HCT116 (cell line): ENCODE results near the gene KNTC1. TPM values are rescaled to one million over a fixed set of nuclear protein-coding genes. Genes with fewer than 3 reads are reported as not detected.

Experiments
- ATAC-seq: fragments of 200-7000 bp; cut with Tn5 transposase; 2 replicates; pipeline ENCODE4 v1.9.1; 2020; ENCODE audit warnings: mild to moderate bottlenecking, moderate library complexity
- BruUV-seq: library from RNA; stranded (reverse); fragments of 400-500 nt; replicated peaks from 2 replicates; lab custom pipeline; 2021; lab: Mats Ljungman, UMichigan
- CTCF ChIA-PET: fragments of 300-600 bp; sonication (Branson Sonifier 250); formaldehyde crosslinking; loops from one replicate; lab custom pipeline; 2021; ENCODE audit warnings: antibody characterized with exemption; lab: Charles Lee
- POLR2A ChIA-PET: fragments of 300-600, 350-600 bp; sonication (Branson Sonifier 250); formaldehyde crosslinking; loops from one replicate; lab custom pipeline; 2021; ENCODE audit warnings: antibody characterized with exemption; lab: Charles Lee
- RAD21 ChIA-PET, 2 experiments: fragments of 300-600 bp; sonication (Branson Sonifier 250); formaldehyde crosslinking; loops; one replicate each; lab custom pipeline; 2023; ENCODE audit warnings: low total read pairs in 2 of 2; ENCODE audit not compliant: uncharacterized antibody in 2 of 2, unreplicated experiment in 2 of 2, low non-redundant PET in 1 of 2; lab: Charles Lee
- DNase-seq: peaks from one replicate; pipeline ENCODE4 v3.0.0-alpha.2; 2010; ENCODE audit warnings: low read depth, low spot score
- H2AFZ ChIP-seq: fragments of 200-600 bp; shearing (Covaris generic), sonication (generic); 2 replicates; pipeline ENCODE4 v1.6.1; 2017; ENCODE audit warnings: low read depth, mixed run types, mixed read lengths, antibody characterized with exemption, low read length; ENCODE audit not compliant: poor library complexity, severe bottlenecking
- H3K27ac ChIP-seq: 2 replicates; pipeline ENCODE4 v1.5.1; 2012; ENCODE audit warnings: low read depth, low read length
- H3K27me3 ChIP-seq: fragments of 200-600 bp; sonication (generic); 2 replicates; pipeline ENCODE4 v1.6.1; 2016; ENCODE audit warnings: mixed run types, low read length, mixed read lengths; ENCODE audit not compliant: insufficient read depth
- H3K36me3 ChIP-seq, 2 experiments: fragments of 200-500 bp in 1 of 2; fragments of 200-600 bp in 1 of 2; sonication (Bioruptor generic) in 1 of 2; sonication (generic) in 1 of 2; 2 replicates each; pipeline versions ENCODE4 v1.5.1 to v1.6.1; 2014 to 2016; ENCODE audit warnings: low read length in 2 of 2, inconsistent platforms in 1 of 2, mixed read lengths in 1 of 2, mixed run types in 1 of 2; ENCODE audit not compliant: insufficient read depth in 2 of 2, control insufficient read depth in 1 of 2
- H3K4me1 ChIP-seq, 2 experiments: fragments of 200-600 bp in 1 of 2; sonication (generic) in 1 of 2; 2 replicates each; pipeline versions ENCODE4 v1.5.1 to v1.6.1; 2012 to 2017; ENCODE audit warnings: low read length in 2 of 2, inconsistent platforms in 1 of 2, mild to moderate bottlenecking in 1 of 2, mixed read lengths in 1 of 2, mixed run types in 1 of 2, moderate library complexity in 1 of 2; ENCODE audit not compliant: insufficient read depth in 2 of 2, control insufficient read depth in 1 of 2
- H3K4me2 ChIP-seq: fragments of 200-600 bp; sonication (generic); 2 replicates; pipeline ENCODE4 v1.6.1; 2017; ENCODE audit warnings: mixed run types, low read length, mixed read lengths
- H3K4me3 ChIP-seq, 2 experiments: fragments of 200-600 bp in 1 of 2; sonication (generic) in 1 of 2; replicated peaks in 1 of 2; 2 replicates each; pipeline ENCODE4 v1.5.1; 2011 to 2016; ENCODE audit warnings: low read length in 2 of 2, control low read depth in 1 of 2, low read depth in 1 of 2, mild to moderate bottlenecking in 1 of 2, mixed read lengths in 1 of 2, mixed run types in 1 of 2
- H3K79me2 ChIP-seq: fragments of 200-600 bp; sonication (generic); 2 replicates; pipeline ENCODE4 v1.6.1; 2017; ENCODE audit warnings: mild to moderate bottlenecking, mixed run types, low read length, moderate library complexity, mixed read lengths; ENCODE audit not compliant: insufficient read depth
- H3K9ac ChIP-seq: fragments of 200-600 bp; sonication (generic); 2 replicates; pipeline ENCODE4 v1.6.1; 2016; ENCODE audit warnings: low read length, mixed read lengths
- H3K9me2 ChIP-seq: fragments of 200-600 bp; sonication (generic), shearing (Covaris generic); 2 replicates; pipeline ENCODE4 v1.6.1; 2017; ENCODE audit warnings: mixed run types, mild to moderate bottlenecking, moderate library complexity; ENCODE audit not compliant: insufficient read depth
- H3K9me3 ChIP-seq, 2 experiments: fragments of 200-500 bp in 1 of 2; fragments of 200-600 bp in 1 of 2; sonication (Bioruptor generic) in 1 of 2; sonication (generic) in 1 of 2; 2 replicates each; pipeline ENCODE4 v1.6.1; 2014 to 2017; ENCODE audit warnings: low read length in 2 of 2, mixed read lengths in 2 of 2, inconsistent platforms in 1 of 2, low read depth in 1 of 2, mild to moderate bottlenecking in 1 of 2, mixed run types in 1 of 2, moderate library complexity in 1 of 2; ENCODE audit not compliant: control insufficient read depth in 1 of 2, insufficient read depth in 1 of 2
- H4K20me1 ChIP-seq: fragments of 200-600 bp; sonication (generic), shearing (Covaris generic); 2 replicates; pipeline ENCODE4 v1.6.1; 2017; ENCODE audit warnings: mixed run types, mild to moderate bottlenecking, moderate library complexity; ENCODE audit not compliant: insufficient read depth
- RAD21 ChIP-seq: IDR thresholded peaks from 2 replicates; pipeline ENCODE4 v1.6.1; 2012; ENCODE audit warnings: low read depth, mild to moderate bottlenecking
- intact Hi-C: fragments of 100-400 bp; cut with micrococcal nuclease; formaldehyde crosslinking; loops from 2 replicates; pipeline ENCODE4 v1.10.0; 2022
- total RNA-seq: library from RNA; stranded (reverse); gene quantifications from one replicate; pipeline ENCODE4 v1.2.1, GENCODE V29; 2021; ENCODE audit not compliant: unreplicated experiment
- TF ChIP-seq, protein P1 (sequence below): IDR thresholded peaks from 2 replicates; pipeline ENCODE4 v1.6.1; 2012; ENCODE audit warnings: low read depth
- TF ChIP-seq, protein P2 (sequence below): IDR thresholded peaks from 2 replicates; pipeline ENCODE4 v1.6.1; 2011; ENCODE audit warnings: mild to moderate bottlenecking, low read length, moderate library complexity; ENCODE audit not compliant: insufficient replicate concordance; ENCODE audit errors: extremely low read depth

KNTC1 gene
- total RNA-seq, 1 experiment from 2014 or later, result 70.2 TPM

- H3K36me3 ChIP-seq, result peaks cover 3 to 37% of the 10 kb centered on the region in 2 experiments; a peak in 3 of 4 replicates
- ChIA-PET CTCF (no interaction called here), RAD21 (no interaction called here), POLR2A (interaction anchor here (0.6 to 2.0 kb wide), 9 partner anchors 10 to 225 kb away, joined by 3 to 14 read pairs (median 3); partner anchors contain the start of genes DENR and ZCCHC8)
- no peaks in the 10 kb centered on the region for H3K27me3 ChIP-seq
- ATAC-seq (no peak; the same call in 1 of the 2 replicates), DNase-seq (no peak)
- no peak overlapping the region for H2AFZ ChIP-seq
- H4K20me1 ChIP-seq, result peaks cover 24% of the 10 kb centered on the region
- no peaks in the 10 kb centered on the region for H3K9me3 ChIP-seq
- H3K79me2 ChIP-seq, result peaks cover 90% of the 10 kb centered on the region
- peak overlapping the region; percentile 83 for H3K4me2 ChIP-seq
- H3K4me1 ChIP-seq, result peaks cover 8 to 24% of the 10 kb centered on the region in 2 experiments
- peak overlapping the region; percentile 89 for H3K9ac ChIP-seq
- H3K9me2 ChIP-seq, result no peaks in the 10 kb centered on the region
- intact Hi-C loops, result loop anchor here (1.0 to 2.0 kb wide), 3 partner anchors 27 to 301 kb away; partner anchors contain the start of genes DENR, DIABLO and ZCCHC8
- peak overlapping the region; percentile 82 to 97 for H3K4me3 ChIP-seq
- TF ChIP-seq, protein P1, sequence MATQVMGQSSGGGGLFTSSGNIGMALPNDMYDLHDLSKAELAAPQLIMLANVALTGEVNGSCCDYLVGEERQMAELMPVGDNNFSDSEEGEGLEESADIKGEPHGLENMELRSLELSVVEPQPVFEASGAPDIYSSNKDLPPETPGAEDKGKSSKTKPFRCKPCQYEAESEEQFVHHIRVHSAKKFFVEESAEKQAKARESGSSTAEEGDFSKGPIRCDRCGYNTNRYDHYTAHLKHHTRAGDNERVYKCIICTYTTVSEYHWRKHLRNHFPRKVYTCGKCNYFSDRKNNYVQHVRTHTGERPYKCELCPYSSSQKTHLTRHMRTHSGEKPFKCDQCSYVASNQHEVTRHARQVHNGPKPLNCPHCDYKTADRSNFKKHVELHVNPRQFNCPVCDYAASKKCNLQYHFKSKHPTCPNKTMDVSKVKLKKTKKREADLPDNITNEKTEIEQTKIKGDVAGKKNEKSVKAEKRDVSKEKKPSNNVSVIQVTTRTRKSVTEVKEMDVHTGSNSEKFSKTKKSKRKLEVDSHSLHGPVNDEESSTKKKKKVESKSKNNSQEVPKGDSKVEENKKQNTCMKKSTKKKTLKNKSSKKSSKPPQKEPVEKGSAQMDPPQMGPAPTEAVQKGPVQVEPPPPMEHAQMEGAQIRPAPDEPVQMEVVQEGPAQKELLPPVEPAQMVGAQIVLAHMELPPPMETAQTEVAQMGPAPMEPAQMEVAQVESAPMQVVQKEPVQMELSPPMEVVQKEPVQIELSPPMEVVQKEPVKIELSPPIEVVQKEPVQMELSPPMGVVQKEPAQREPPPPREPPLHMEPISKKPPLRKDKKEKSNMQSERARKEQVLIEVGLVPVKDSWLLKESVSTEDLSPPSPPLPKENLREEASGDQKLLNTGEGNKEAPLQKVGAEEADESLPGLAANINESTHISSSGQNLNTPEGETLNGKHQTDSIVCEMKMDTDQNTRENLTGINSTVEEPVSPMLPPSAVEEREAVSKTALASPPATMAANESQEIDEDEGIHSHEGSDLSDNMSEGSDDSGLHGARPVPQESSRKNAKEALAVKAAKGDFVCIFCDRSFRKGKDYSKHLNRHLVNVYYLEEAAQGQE, result no peak
- 0 out of 2 replicates have a peak, but pooled peaks have one; percentile 2 for TF ChIP-seq RAD21
- TF ChIP-seq, protein P2, sequence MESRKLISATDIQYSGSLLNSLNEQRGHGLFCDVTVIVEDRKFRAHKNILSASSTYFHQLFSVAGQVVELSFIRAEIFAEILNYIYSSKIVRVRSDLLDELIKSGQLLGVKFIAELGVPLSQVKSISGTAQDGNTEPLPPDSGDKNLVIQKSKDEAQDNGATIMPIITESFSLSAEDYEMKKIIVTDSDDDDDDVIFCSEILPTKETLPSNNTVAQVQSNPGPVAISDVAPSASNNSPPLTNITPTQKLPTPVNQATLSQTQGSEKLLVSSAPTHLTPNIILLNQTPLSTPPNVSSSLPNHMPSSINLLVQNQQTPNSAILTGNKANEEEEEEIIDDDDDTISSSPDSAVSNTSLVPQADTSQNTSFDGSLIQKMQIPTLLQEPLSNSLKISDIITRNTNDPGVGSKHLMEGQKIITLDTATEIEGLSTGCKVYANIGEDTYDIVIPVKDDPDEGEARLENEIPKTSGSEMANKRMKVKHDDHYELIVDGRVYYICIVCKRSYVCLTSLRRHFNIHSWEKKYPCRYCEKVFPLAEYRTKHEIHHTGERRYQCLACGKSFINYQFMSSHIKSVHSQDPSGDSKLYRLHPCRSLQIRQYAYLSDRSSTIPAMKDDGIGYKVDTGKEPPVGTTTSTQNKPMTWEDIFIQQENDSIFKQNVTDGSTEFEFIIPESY, result no peak
- TF ChIP-seq, all 23 proteins: peak for 1
- TSS peak; percentile 87 for BruUV-seq
- peak overlapping the region; percentile 62 for H3K27ac ChIP-seq
Measured at GRCh38 chr12:122527478-122527944, 462 bp downstream of the KNTC1 start.
